BJ (cell line): ENCODE results near the gene EPB41L4B. TPM values are rescaled to one million over a fixed set of nuclear protein-coding genes. Genes with fewer than 3 reads are reported as not detected.

Experiments used
- CTCF ChIA-PET: fragments of 350-600 bp; formaldehyde crosslinking; extraction: SDS; loops from one replicate; lab custom pipeline; 2021; ENCODE audit warnings: antibody characterized with exemption, inconsistent platforms; lab: Yijun Ruan, JAX
- POLR2A ChIA-PET: fragments of 300-600 bp; sonication (Branson Sonifier 250); formaldehyde crosslinking; extraction: SDS; loops from one replicate; lab custom pipeline; 2021; ENCODE audit warnings: antibody characterized with exemption; lab: Charles Lee
- DNase-seq: peaks from one replicate; pipeline ENCODE4 v3.0.0-alpha.2; 2011; ENCODE audit warnings: low read depth
- H3K27me3 ChIP-seq: 2 replicates; pipeline ENCODE4 v1.6.0; 2011; ENCODE audit warnings: low read length; ENCODE audit not compliant: control insufficient read depth, insufficient read depth
- H3K36me3 ChIP-seq: 2 replicates; pipeline ENCODE4 v1.5.1; 2011; ENCODE audit warnings: low read length; ENCODE audit not compliant: control insufficient read depth, insufficient read depth
- H3K4me3 ChIP-seq: 2 replicates; pipeline ENCODE4 v1.5.1; 2011; ENCODE audit warnings: low read depth, mild to moderate bottlenecking, control low read depth, low read length
- polyA plus RNA-seq: library from polyadenylated mRNA; depleted of rRNA; stranded (reverse); fragments of >200 nt; gene quantifications from 2 replicates; pipeline ENCODE4 v1.2.3, GENCODE V29; 2011
- TF ChIP-seq, protein P1 (sequence below): IDR thresholded peaks from 2 replicates; pipeline ENCODE4 v1.5.1; 2011; ENCODE audit warnings: low read depth, mild to moderate bottlenecking, control low read depth, inconsistent platforms, low read length, moderate library complexity; ENCODE audit not compliant: insufficient read depth

Gene EPB41L4B
- polyA plus RNA-seq, 1 experiment: 0.21 TPM

DNA sequence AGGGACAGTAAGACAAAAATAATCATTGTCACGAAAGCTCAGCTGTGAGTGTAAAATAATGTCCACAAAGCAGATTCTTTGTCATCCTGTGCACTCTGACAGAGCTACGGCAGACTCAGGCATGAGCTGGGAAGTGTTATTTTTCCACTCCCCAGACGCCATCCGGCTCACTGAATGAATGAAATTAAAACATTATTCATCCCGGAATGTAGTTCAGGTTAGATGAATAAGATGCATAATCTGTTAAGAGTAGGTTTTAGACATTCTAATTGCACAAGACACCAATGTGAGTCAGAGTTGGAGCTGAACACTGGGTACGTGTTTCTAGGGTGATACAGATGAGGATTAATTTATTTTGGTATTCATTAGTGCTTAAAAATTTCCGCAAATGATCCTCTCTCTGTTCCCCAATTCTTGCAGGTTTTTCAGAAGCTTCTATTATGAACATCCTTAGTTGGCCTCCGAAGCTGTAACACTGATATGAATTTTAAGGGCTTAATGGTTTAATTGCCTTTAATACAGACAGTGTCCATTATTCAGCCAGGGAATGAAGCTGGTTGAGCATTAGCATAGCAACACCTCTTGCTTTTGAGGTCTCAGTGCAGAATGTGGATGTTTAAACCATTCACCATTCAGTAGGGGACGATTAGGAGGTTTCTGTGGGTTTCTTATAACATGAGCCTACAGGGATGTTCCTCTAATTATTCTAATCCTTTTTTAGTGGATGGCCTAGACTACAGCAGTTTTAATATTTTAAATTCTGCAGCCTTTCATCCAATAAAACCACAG, 88.2 kb downstream of the EPB41L4B start:
- Histone ChIP-seq H3K27me3 (no peaks in the 10 kb centered on the region), H3K36me3 (no peaks in the 10 kb centered on the region), H3K4me3 (no peak overlapping the region)
- POLR2A ChIA-PET: no interaction called here
- CTCF ChIA-PET: interaction anchor here (0.6 to 1.0 kb wide), 3 partner anchors 8 to 104 kb away, joined by 3 read pairs; no protein-coding TSS in a partner anchor
- TF ChIP-seq, protein P1, sequence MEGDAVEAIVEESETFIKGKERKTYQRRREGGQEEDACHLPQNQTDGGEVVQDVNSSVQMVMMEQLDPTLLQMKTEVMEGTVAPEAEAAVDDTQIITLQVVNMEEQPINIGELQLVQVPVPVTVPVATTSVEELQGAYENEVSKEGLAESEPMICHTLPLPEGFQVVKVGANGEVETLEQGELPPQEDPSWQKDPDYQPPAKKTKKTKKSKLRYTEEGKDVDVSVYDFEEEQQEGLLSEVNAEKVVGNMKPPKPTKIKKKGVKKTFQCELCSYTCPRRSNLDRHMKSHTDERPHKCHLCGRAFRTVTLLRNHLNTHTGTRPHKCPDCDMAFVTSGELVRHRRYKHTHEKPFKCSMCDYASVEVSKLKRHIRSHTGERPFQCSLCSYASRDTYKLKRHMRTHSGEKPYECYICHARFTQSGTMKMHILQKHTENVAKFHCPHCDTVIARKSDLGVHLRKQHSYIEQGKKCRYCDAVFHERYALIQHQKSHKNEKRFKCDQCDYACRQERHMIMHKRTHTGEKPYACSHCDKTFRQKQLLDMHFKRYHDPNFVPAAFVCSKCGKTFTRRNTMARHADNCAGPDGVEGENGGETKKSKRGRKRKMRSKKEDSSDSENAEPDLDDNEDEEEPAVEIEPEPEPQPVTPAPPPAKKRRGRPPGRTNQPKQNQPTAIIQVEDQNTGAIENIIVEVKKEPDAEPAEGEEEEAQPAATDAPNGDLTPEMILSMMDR: no peak
- no peak for DNase-seq

GRCh38 chr9:109231593-109231992, 89.3 kb downstream of the EPB41L4B start:
- TF ChIP-seq, protein P1: no peak
- Histone ChIP-seq H3K27me3 (no peaks in the 10 kb centered on the region), H3K4me3 (no peak overlapping the region), H3K36me3 (no peaks in the 10 kb centered on the region)
- ChIA-PET POLR2A (no interaction called here), CTCF (interaction anchor here (1.1 kb wide), 1 partner anchor 14 kb away, joined by 3 read pairs; no protein-coding TSS in a partner anchor)
- no peak for DNase-seq

- DNase-seq: no peak
- TF ChIP-seq, protein P1: no peak
- ChIA-PET CTCF (interaction anchor here (0.7 to 1.5 kb wide), 4 partner anchors 10 to 47 kb away, joined by 3 to 6 read pairs (median 3); no protein-coding TSS in a partner anchor), POLR2A (no interaction called here)
- no peaks in the 10 kb centered on the region for H3K36me3 ChIP-seq
- H3K27me3 ChIP-seq: no peaks in the 10 kb centered on the region
- H3K4me3 ChIP-seq: no peak overlapping the region
Observed at GRCh38 chr9:109230277-109230676, 90.6 kb downstream of the EPB41L4B start.

DNA sequence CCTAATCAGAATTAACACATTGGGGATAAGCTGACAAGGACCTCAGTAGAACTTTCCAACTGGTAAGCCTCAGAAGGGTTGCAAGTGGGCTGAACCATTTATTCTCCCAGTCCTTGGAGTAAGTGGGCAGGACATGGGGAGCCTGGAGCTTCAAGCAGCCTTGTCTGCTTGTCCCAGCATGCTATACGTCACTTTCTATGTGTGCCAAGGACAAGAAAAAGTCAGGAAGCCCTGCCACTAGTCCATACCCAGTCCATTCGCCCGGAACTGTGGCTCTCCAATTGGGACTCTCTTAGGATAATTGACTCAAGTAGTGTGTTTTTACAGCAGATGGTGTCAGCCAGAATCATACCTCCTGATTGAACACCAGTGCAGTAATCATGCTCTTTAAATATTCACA, 91.2 kb downstream of the EPB41L4B start:
- H3K4me3 ChIP-seq: no peak overlapping the region
- H3K36me3 ChIP-seq: no peaks in the 10 kb centered on the region
- POLR2A ChIA-PET: no interaction called here
- no peaks in the 10 kb centered on the region for H3K27me3 ChIP-seq
- TF ChIP-seq, protein P1: no peak
- CTCF ChIA-PET: interaction anchor here (0.7 to 1.5 kb wide), 6 partner anchors 10 to 92 kb away, joined by 3 to 6 read pairs (median 3); partner anchors contain the start of gene EPB41L4B
- no peak for DNase-seq

DNA sequence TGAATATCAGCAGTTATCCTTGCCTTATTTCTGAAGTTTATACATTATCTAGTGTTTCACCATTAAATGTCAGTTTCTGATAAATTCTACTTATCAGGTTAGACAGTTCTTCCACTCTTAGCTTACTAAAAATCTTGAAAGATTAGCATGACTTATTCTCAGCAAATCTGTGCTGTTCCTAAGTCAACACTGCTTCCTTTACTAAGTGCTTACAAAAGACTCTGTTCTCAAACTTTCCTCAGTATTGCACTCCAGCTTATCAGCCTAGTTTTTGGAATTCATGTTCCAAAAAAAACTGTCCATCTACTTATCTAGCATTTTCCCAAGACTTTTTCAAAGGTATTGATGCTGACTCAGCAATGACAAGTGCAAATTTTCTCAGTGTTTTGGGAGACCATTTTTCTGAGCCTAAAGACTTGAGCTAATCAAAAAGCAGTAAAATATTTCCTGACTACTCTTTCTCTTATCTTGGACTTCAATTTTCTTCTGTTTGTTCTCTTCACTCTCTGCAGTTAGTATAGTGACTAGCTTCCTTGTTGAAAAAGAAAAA, 92.7 kb downstream of the EPB41L4B start:
- no peaks in the 10 kb centered on the region for H3K27me3 ChIP-seq
- TF ChIP-seq, protein P1: no peak
- no peaks in the 10 kb centered on the region for H3K36me3 ChIP-seq
- CTCF ChIA-PET: interaction anchor here (1.0 kb wide), 1 partner anchor 17 kb away, joined by 4 read pairs; no protein-coding TSS in a partner anchor
- POLR2A ChIA-PET: no interaction called here
- no peak overlapping the region for H3K4me3 ChIP-seq
- DNase-seq: no peak
